ENCODE measurements around the gene ROCK2. TPM values are rescaled to one million over a fixed set of nuclear protein-coding genes. Genes with fewer than 3 reads are reported as not detected.

ROCK2 gene
- total and polyA plus RNA-seq, 2 of the 8 experiments (the other 6 are each of a cell fraction or from before 2014, with no cell fraction given): 2.7 to 29.0 TPM

DNA sequence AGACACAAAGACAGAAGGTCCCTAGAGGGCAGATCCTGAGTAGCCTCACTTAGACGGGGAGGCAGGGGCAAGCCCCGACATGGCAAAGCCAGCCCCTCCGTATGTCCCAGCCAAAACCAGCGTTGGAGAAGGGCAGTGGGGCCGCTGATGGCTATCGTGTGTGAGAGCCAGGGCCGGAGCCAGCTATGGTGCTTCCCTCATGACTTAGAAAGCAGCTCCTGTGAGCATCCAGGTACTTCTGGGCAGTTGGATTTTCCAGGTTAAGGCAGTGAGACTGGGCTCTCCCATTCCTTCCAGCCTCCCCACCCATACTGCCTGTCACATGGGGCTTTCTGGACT is 31.2 kb upstream of the ROCK2 start:
- no peak overlapping the region for H2BK120ac ChIP-seq (replicated peaks; ENCODE audit: low read depth, low read length)
- no peak overlapping the region for H3K27ac ChIP-seq (ENCODE audit: low read depth, low read length)
- no peak overlapping the region for H2AFZ ChIP-seq (ENCODE audit: low read length)
- H3K23ac ChIP-seq (ENCODE audit: insufficient read length): no peak overlapping the region
- H3K4me3 ChIP-seq (ENCODE audit: extremely low read depth in 1 of 4, insufficient read depth in 2 of 4, low read depth in 3 of 4, low read length in 4 of 4): no peak overlapping the region
- H2BK5ac ChIP-seq (ENCODE audit: low read depth, low read length): no peak overlapping the region
- no peak overlapping the region for H2AK5ac ChIP-seq (ENCODE audit: low read depth, low read length)
- no peak for FAIRE-seq
- H2BK12ac ChIP-seq (ENCODE audit: low read depth, low read length): 0 out of 2 replicates have a peak overlapping the region, but pooled peaks have one; percentile 33
- H3K4me1 ChIP-seq (replicated peaks in 1 of 4; ENCODE audit: control insufficient read depth in 3 of 4, insufficient read depth in 4 of 4, low read length in 3 of 4): peaks cover 0 to 6% (median 4%) of the 10 kb centered on the region in 4 experiments; a peak in 5 of 7 replicates
- H3K23me2 ChIP-seq (ENCODE audit: low read depth, low read length): no peaks in the 10 kb centered on the region
- H4K91ac ChIP-seq (replicated peaks; ENCODE audit: insufficient read length, low read length): no peak overlapping the region
- peak overlapping the region; percentile 18; the same call in 1 of the 2 replicates for H4K8ac ChIP-seq (ENCODE audit: extremely low read depth, insufficient read depth, low read length)
- 0 out of 2 replicates have a peak overlapping the region, but pooled peaks have one; percentile 36 for H2BK20ac ChIP-seq (ENCODE audit: low read length)
- WGBS, 2 experiments (ENCODE audit: extremely low coverage in 1 of 2, insufficient coverage in 1 of 2, insufficient read length in 1 of 2, insufficient replicate concordance in 2 of 2, low coverage in 1 of 2, low lambda C conversion rate in 2 of 2, missing lambda C conversion rate in 1 of 2): 93% methylated on average over 7 of the region's 7 CpGs; no CpG with 5 or more reads in 1 of the 2 experiments
- no peak overlapping the region for H3K9ac ChIP-seq (replicated peaks in 1 of 4; ENCODE audit: extremely low read depth in 1 of 4, low read depth in 3 of 4, low read length in 3 of 4)
- H3K18ac ChIP-seq (ENCODE audit: extremely low read depth, low read length): peak overlapping the region; percentile 53; the same call in 1 of the 2 replicates
- no peak overlapping the region for H3K56ac ChIP-seq (replicated peaks; ENCODE audit: insufficient read length, low read depth, low read length)
- H3K4me2 ChIP-seq (ENCODE audit: insufficient read depth in 1 of 2, low read depth in 2 of 2, low read length in 2 of 2): no peak overlapping the region
- H4K5ac ChIP-seq (ENCODE audit: insufficient read length, low read depth, low read length): no peak overlapping the region
- H3K36me3 ChIP-seq (ENCODE audit: control insufficient read depth in 2 of 4, insufficient read depth in 4 of 4, low read length in 3 of 4): no peaks in the 10 kb centered on the region
- ChIA-PET CTCF (ENCODE audit: partially characterized antibody) (interaction anchor here (1.2 to 3.2 kb wide), 8 partner anchors 9 to 243 kb away, joined by 3 to 11 read pairs (median 6); partner anchors contain the start of gene ROCK2), POLR2A (ENCODE audit: partially characterized antibody) (interaction anchor here (0.9 to 1.9 kb wide), 2 partner anchors 12 to 15 kb away, joined by 3 to 4 read pairs; no protein-coding TSS in a partner anchor)
- no peaks in the 10 kb centered on the region for H3K79me2 ChIP-seq (ENCODE audit: control insufficient read depth in 1 of 2, insufficient read depth in 2 of 2, low read length in 2 of 2)
- H3K14ac ChIP-seq (ENCODE audit: insufficient read length): no peak overlapping the region
- H3K79me1 ChIP-seq (ENCODE audit: low read depth, low read length): no peaks in the 10 kb centered on the region
- H3K9me3 ChIP-seq (ENCODE audit: insufficient read depth in 2 of 2, low read depth in 1 of 2, low read length in 1 of 2): no peaks in the 10 kb centered on the region
- DNase-seq (ENCODE audit: low read depth in 1 of 2, low spot score in 2 of 2): no peak
- no peaks in the 10 kb centered on the region for H4K20me1 ChIP-seq (replicated peaks in 1 of 2; ENCODE audit: control insufficient read depth in 1 of 2, insufficient read depth in 2 of 2, low read length in 2 of 2)
- no peak overlapping the region for H2BK15ac ChIP-seq (ENCODE audit: low read length)
- H3K27me3 ChIP-seq (replicated peaks in 1 of 4; ENCODE audit: control insufficient read depth in 3 of 4, extremely low read depth in 1 of 4, insufficient read depth in 3 of 4, low read length in 3 of 4): no peaks in the 10 kb centered on the region
- H3K4ac ChIP-seq (replicated peaks; ENCODE audit: insufficient read length, low read depth, low read length): no peak overlapping the region
- TF ChIP-seq CBX8 (IDR thresholded peaks at IDR 0.05; ENCODE audit: borderline replicate concordance, low read depth, low read length): no peak

All from H1 (cell line).